ENCODE measurements around the gene NSRP1. TPM values are rescaled to one million over a fixed set of nuclear protein-coding genes. Genes with fewer than 3 reads are reported as not detected.
A peak's percentile ranks its signal among the peaks of the same experiment; 100 is the strongest.
"Not testable (repeated sequence)": the region's sequence is repeated elsewhere in the genome, so short reads cannot be mapped to it uniquely, and the experiment has no call there.

Gene NSRP1
- 16.8 TPM for polyA plus RNA-seq (2013, experiment 1 of 2)
- polyA plus RNA-seq (2013, experiment 2 of 2) = 24.9 TPM

GRCh38 chr17:30116661-30117551 lies at the start of gene NSRP1:
Gene NSRP1 (plus strand): TSS chr17:30116816. CDS start chr17:30116844, 28 bp downstream.
- Histone ChIP-seq H3K9me3 (ENCODE audit: control insufficient read depth, low read length) (no peaks in the 10 kb centered on the region), H3K4me3 (ENCODE audit: extremely low read depth, insufficient read depth, low read length, poor library complexity, severe bottlenecking) (peak within 1 kb of the TSS; percentile 83), H3K27ac (ENCODE audit: low read depth, low read length, severe bottlenecking) (peak within 1 kb of the TSS; percentile 96), H3K4me1 (ENCODE audit: control insufficient read depth, insufficient read depth, low read length, poor library complexity, severe bottlenecking) (no peaks in the 10 kb centered on the region), H3K36me3 (ENCODE audit: control insufficient read depth, insufficient read depth, low read length) (peaks cover 20% of the 10 kb centered on the region)
- 1 to 2% methylated on average over 36 to 39 of the region's 47 CpGs for WGBS, 2 experiments (ENCODE audit: insufficient coverage in 2 of 2)

GRCh38 chr17:30068465-30068864 lies 48.2 kb upstream of the NSRP1 start:
- no peak overlapping the region for H3K27ac ChIP-seq (ENCODE audit: low read depth, low read length, severe bottlenecking)
- no peaks in the 10 kb centered on the region for H3K4me1 ChIP-seq (ENCODE audit: control insufficient read depth, insufficient read depth, low read length, poor library complexity, severe bottlenecking)
- no peaks in the 10 kb centered on the region for H3K36me3 ChIP-seq (ENCODE audit: control insufficient read depth, insufficient read depth, low read length)
- peaks cover 14% of the 10 kb centered on the region for H3K9me3 ChIP-seq (ENCODE audit: control insufficient read depth, low read length)
- 95 to 99% methylated on average over 12 to 15 of the region's 16 CpGs for WGBS, 2 experiments (ENCODE audit: insufficient coverage in 2 of 2)
- H3K4me3 ChIP-seq (ENCODE audit: extremely low read depth, insufficient read depth, low read length, poor library complexity, severe bottlenecking) = no peak overlapping the region

- H3K36me3 ChIP-seq (ENCODE audit: control insufficient read depth, insufficient read depth, low read length) = no peaks in the 10 kb centered on the region
- no peak overlapping the region for H3K27ac ChIP-seq (ENCODE audit: low read depth, low read length, severe bottlenecking)
- 78% methylated on average over 1 of the region's 2 CpGs; no CpG with 5 or more reads in 1 of the 2 experiments for WGBS, 2 experiments (ENCODE audit: insufficient coverage in 2 of 2)
Measured at GRCh38 chr17:30074254-30074653, 42.4 kb upstream of the NSRP1 start.

GRCh38 chr17:30074730-30075129 lies 41.9 kb upstream of the NSRP1 start:
- Histone ChIP-seq H3K27ac (ENCODE audit: low read depth, low read length, severe bottlenecking) (no peak overlapping the region), H3K36me3 (ENCODE audit: control insufficient read depth, insufficient read depth, low read length) (no peaks in the 10 kb centered on the region)
- 83 to 100% methylated on average over 1 of the region's 2 CpGs for WGBS, 2 experiments (ENCODE audit: insufficient coverage in 2 of 2)

More at GRCh38 chr17:30074254-30074653, 42.4 kb upstream of the NSRP1 start:
- no peaks in the 10 kb centered on the region for H3K9me3 ChIP-seq (ENCODE audit: control insufficient read depth, low read length)
- no peak overlapping the region for H3K4me3 ChIP-seq (ENCODE audit: extremely low read depth, insufficient read depth, low read length, poor library complexity, severe bottlenecking)
- H3K4me1 ChIP-seq (ENCODE audit: control insufficient read depth, insufficient read depth, low read length, poor library complexity, severe bottlenecking) = no peaks in the 10 kb centered on the region

GRCh38 chr17:30082773-30083172 lies 33.8 kb upstream of the NSRP1 start:
- H3K36me3 ChIP-seq (ENCODE audit: control insufficient read depth, insufficient read depth, low read length) = no peaks in the 10 kb centered on the region
- WGBS, 2 experiments (ENCODE audit: insufficient coverage in 2 of 2) = 100% methylated on average over 2 of the region's 5 CpGs; no CpG with 5 or more reads in 1 of the 2 experiments

More at GRCh38 chr17:30074730-30075129, 41.9 kb upstream of the NSRP1 start:
- no peaks in the 10 kb centered on the region for H3K9me3 ChIP-seq (ENCODE audit: control insufficient read depth, low read length)
- no peaks in the 10 kb centered on the region for H3K4me1 ChIP-seq (ENCODE audit: control insufficient read depth, insufficient read depth, low read length, poor library complexity, severe bottlenecking)
- no peak overlapping the region for H3K4me3 ChIP-seq (ENCODE audit: extremely low read depth, insufficient read depth, low read length, poor library complexity, severe bottlenecking)

GRCh38 chr17:30084788-30085187 lies 31.8 kb upstream of the NSRP1 start:
- H3K9me3 ChIP-seq (ENCODE audit: control insufficient read depth, low read length) = no peaks in the 10 kb centered on the region
- H3K27ac ChIP-seq (ENCODE audit: low read depth, low read length, severe bottlenecking) = no peak overlapping the region
- no peaks in the 10 kb centered on the region for H3K36me3 ChIP-seq (ENCODE audit: control insufficient read depth, insufficient read depth, low read length)
- no peaks in the 10 kb centered on the region for H3K4me1 ChIP-seq (ENCODE audit: control insufficient read depth, insufficient read depth, low read length, poor library complexity, severe bottlenecking)
- H3K4me3 ChIP-seq (ENCODE audit: extremely low read depth, insufficient read depth, low read length, poor library complexity, severe bottlenecking) = no peak overlapping the region
- WGBS, 2 experiments (ENCODE audit: insufficient coverage in 2 of 2) = 36 to 74% methylated on average over 2 to 3 of the region's 6 CpGs

More at GRCh38 chr17:30082773-30083172, 33.8 kb upstream of the NSRP1 start:
- Histone ChIP-seq H3K4me1 (ENCODE audit: control insufficient read depth, insufficient read depth, low read length, poor library complexity, severe bottlenecking) (no peaks in the 10 kb centered on the region), H3K27ac (ENCODE audit: low read depth, low read length, severe bottlenecking) (no peak overlapping the region), H3K9me3 (ENCODE audit: control insufficient read depth, low read length) (no peaks in the 10 kb centered on the region), H3K4me3 (ENCODE audit: extremely low read depth, insufficient read depth, low read length, poor library complexity, severe bottlenecking) (no peak overlapping the region)

- Histone ChIP-seq H3K27ac (ENCODE audit: low read depth, low read length, severe bottlenecking) (no peak overlapping the region), H3K4me1 (ENCODE audit: control insufficient read depth, insufficient read depth, low read length, poor library complexity, severe bottlenecking) (peaks cover 7% of the 10 kb centered on the region), H3K36me3 (ENCODE audit: control insufficient read depth, insufficient read depth, low read length) (no peaks in the 10 kb centered on the region), H3K9me3 (ENCODE audit: control insufficient read depth, low read length) (no peaks in the 10 kb centered on the region), H3K4me3 (ENCODE audit: extremely low read depth, insufficient read depth, low read length, poor library complexity, severe bottlenecking) (no peak overlapping the region)
- 75% methylated on average over 1 of the region's 2 CpGs; no CpG with 5 or more reads in 1 of the 2 experiments for WGBS, 2 experiments (ENCODE audit: insufficient coverage in 2 of 2)
Measured at GRCh38 chr17:30086896-30087295, 29.7 kb upstream of the NSRP1 start.

- not testable (repeated sequence) for H3K4me3 ChIP-seq (ENCODE audit: extremely low read depth, insufficient read depth, low read length, poor library complexity, severe bottlenecking); H3K36me3 ChIP-seq (ENCODE audit: control insufficient read depth, insufficient read depth, low read length); H3K27ac ChIP-seq (ENCODE audit: low read depth, low read length, severe bottlenecking); H3K4me1 ChIP-seq (ENCODE audit: control insufficient read depth, insufficient read depth, low read length, poor library complexity, severe bottlenecking); H3K9me3 ChIP-seq (ENCODE audit: control insufficient read depth, low read length)
- WGBS, 2 experiments (ENCODE audit: insufficient coverage in 2 of 2) = 80% methylated on average over 1 of the region's 3 CpGs; no CpG with 5 or more reads in 1 of the 2 experiments
Measured at GRCh38 chr17:30087431-30087830, 29.2 kb upstream of the NSRP1 start.

GRCh38 chr17:30091121-30091670 lies 25.4 kb upstream of the NSRP1 start:
- H3K9me3 ChIP-seq (ENCODE audit: control insufficient read depth, low read length) = no peaks in the 10 kb centered on the region
- H3K36me3 ChIP-seq (ENCODE audit: control insufficient read depth, insufficient read depth, low read length) = no peaks in the 10 kb centered on the region
- 83 to 94% methylated on average over 2 to 3 of the region's 4 CpGs for WGBS, 2 experiments (ENCODE audit: insufficient coverage in 2 of 2)
- peak overlapping the region; percentile 2 for H3K27ac ChIP-seq (ENCODE audit: low read depth, low read length, severe bottlenecking)
- H3K4me3 ChIP-seq (ENCODE audit: extremely low read depth, insufficient read depth, low read length, poor library complexity, severe bottlenecking) = no peak overlapping the region
- peaks cover 9% of the 10 kb centered on the region for H3K4me1 ChIP-seq (ENCODE audit: control insufficient read depth, insufficient read depth, low read length, poor library complexity, severe bottlenecking)

- Histone ChIP-seq H3K4me1 (ENCODE audit: control insufficient read depth, insufficient read depth, low read length, poor library complexity, severe bottlenecking) (peaks cover 9% of the 10 kb centered on the region), H3K36me3 (ENCODE audit: control insufficient read depth, insufficient read depth, low read length) (no peaks in the 10 kb centered on the region), H3K4me3 (ENCODE audit: extremely low read depth, insufficient read depth, low read length, poor library complexity, severe bottlenecking) (no peak overlapping the region), H3K27ac (ENCODE audit: low read depth, low read length, severe bottlenecking) (peak overlapping the region; percentile 2), H3K9me3 (ENCODE audit: control insufficient read depth, low read length) (no peaks in the 10 kb centered on the region)
- 84 to 88% methylated on average over 3 to 4 of the region's 6 CpGs for WGBS, 2 experiments (ENCODE audit: insufficient coverage in 2 of 2)
Measured at GRCh38 chr17:30091771-30092170, 24.8 kb upstream of the NSRP1 start.
